Measurements from ENCODE around the gene UGGT2.

DNA sequence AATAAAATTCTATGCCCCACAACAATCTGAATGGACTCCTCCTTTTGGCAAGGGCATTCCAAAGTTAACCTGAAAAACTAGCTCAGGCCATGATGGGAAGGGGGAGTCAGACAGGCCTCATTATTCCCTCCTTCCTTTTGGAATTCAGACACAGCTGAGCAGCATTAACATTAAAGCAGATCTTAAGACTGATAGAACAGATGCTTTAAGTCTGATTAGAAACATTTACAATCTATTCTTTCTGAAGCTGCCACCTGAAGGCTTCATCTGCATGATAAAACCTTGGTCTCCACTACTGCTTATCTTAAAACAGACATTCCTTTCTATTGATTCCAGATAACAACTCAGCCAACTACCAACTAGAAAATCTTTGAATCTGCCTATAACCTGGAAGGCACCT, 98.9 kb downstream of the UGGT2 start:
- TF ChIP-seq, protein P1, sequence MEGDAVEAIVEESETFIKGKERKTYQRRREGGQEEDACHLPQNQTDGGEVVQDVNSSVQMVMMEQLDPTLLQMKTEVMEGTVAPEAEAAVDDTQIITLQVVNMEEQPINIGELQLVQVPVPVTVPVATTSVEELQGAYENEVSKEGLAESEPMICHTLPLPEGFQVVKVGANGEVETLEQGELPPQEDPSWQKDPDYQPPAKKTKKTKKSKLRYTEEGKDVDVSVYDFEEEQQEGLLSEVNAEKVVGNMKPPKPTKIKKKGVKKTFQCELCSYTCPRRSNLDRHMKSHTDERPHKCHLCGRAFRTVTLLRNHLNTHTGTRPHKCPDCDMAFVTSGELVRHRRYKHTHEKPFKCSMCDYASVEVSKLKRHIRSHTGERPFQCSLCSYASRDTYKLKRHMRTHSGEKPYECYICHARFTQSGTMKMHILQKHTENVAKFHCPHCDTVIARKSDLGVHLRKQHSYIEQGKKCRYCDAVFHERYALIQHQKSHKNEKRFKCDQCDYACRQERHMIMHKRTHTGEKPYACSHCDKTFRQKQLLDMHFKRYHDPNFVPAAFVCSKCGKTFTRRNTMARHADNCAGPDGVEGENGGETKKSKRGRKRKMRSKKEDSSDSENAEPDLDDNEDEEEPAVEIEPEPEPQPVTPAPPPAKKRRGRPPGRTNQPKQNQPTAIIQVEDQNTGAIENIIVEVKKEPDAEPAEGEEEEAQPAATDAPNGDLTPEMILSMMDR (IDR thresholded peaks at IDR 0.05) = no peak
- TF ChIP-seq EP300 (IDR thresholded peaks at IDR 0.05; ENCODE audit: low read depth) (no peak), POLR2A (IDR thresholded peaks at IDR 0.05) (no peak)
